ENCODE data around the gene TREML2.

GRCh38 chr6:41224800-41225199 lies 23.9 kb upstream of the TREML2 start:
- TF ChIP-seq CTCF (IDR thresholded peaks at IDR 0.05) (no peak), POLR2A (IDR thresholded peaks at IDR 0.05) (no peak)
